ENCODE results near the gene SLC25A11.

SLC25A11 gene

GRCh38 chr17:4966844-4967538 is 27.1 kb upstream of the SLC25A11 start:
- DNase-seq (ENCODE audit: low read depth in 2 of 2) = peak; percentile 80 to 81

GRCh38 chr17:4965311-4965986 is 25.6 kb upstream of the SLC25A11 start:
- no peak for DNase-seq (ENCODE audit: low read depth in 2 of 2)

GRCh38 chr17:4960279-4960922 is 20.6 kb upstream of the SLC25A11 start:
- no peak for DNase-seq (ENCODE audit: low read depth in 2 of 2)

GRCh38 chr17:4959261-4959965 is 19.6 kb upstream of the SLC25A11 start:
- DNase-seq (ENCODE audit: low read depth in 2 of 2) = no peak

GRCh38 chr17:4958102-4958501 is 18.3 kb upstream of the SLC25A11 start:
- no peak for DNase-seq (ENCODE audit: low read depth in 2 of 2)

- peak; percentile 26 to 29 for DNase-seq (ENCODE audit: low read depth in 2 of 2)
Observed at GRCh38 chr17:4956493-4957061, 16.7 kb upstream of the SLC25A11 start.

- DNase-seq (ENCODE audit: low read depth in 2 of 2) = no peak
Observed at GRCh38 chr17:4955091-4955490, 15.2 kb upstream of the SLC25A11 start.

- DNase-seq (ENCODE audit: low read depth in 2 of 2) = no peak
Observed at GRCh38 chr17:4953451-4953961, 13.7 kb upstream of the SLC25A11 start.

GRCh38 chr17:4951486-4951885 is 11.6 kb upstream of the SLC25A11 start:
- no peak for DNase-seq (ENCODE audit: low read depth in 2 of 2)

GRCh38 chr17:4950746-4951204 is 10.9 kb upstream of the SLC25A11 start, which contains the start of gene ENO3:
ENO3 (plus strand) TSS chr17:4951119; CDS start chr17:4951830, 711 bp downstream.
- no peak for DNase-seq (ENCODE audit: low read depth in 2 of 2)

GRCh38 chr17:4950075-4950745 is 10.4 kb upstream of the SLC25A11 start:
- DNase-seq (ENCODE audit: low read depth in 2 of 2) = peak in 1 of 2 donors; percentile 27

GRCh38 chr17:4949321-4950074 is 9.7 kb upstream of the SLC25A11 start:
- peak; percentile 66 to 79 for DNase-seq (ENCODE audit: low read depth in 2 of 2)

- DNase-seq (ENCODE audit: low read depth in 2 of 2) = peak; percentile 70 to 72
Observed at GRCh38 chr17:4948931-4949320, 9.1 kb upstream of the SLC25A11 start.

- DNase-seq (ENCODE audit: low read depth in 2 of 2) = peak; percentile 81 to 88
Observed at GRCh38 chr17:4948166-4948930, 8.5 kb upstream of the SLC25A11 start, which contains the start of gene PFN1. PFN1 (minus strand) TSS chr17:4948530; CDS start chr17:4948394, 136 bp downstream.

- DNase-seq (ENCODE audit: low read depth in 2 of 2) = peak; percentile 53 to 67
Observed at GRCh38 chr17:4947411-4948165, 7.7 kb upstream of the SLC25A11 start.

- no peak for DNase-seq (ENCODE audit: low read depth in 2 of 2)
Observed at GRCh38 chr17:4947010-4947410, 7.2 kb upstream of the SLC25A11 start.

- DNase-seq (ENCODE audit: low read depth in 2 of 2) = no peak
Observed at GRCh38 chr17:4946312-4946976, 6.6 kb upstream of the SLC25A11 start.

GRCh38 chr17:4945944-4946280 is 6.1 kb upstream of the SLC25A11 start:
- DNase-seq (ENCODE audit: low read depth in 2 of 2) = no peak

All from stimulated activated CD8-positive, alpha-beta memory T cell treated with anti-CD3 and anti-CD28 coated beads, Interleukin-2, amount 100 ng/mL, for 48 hours (primary cell).